Type B pancreatic cell (in vitro differentiated cells): ENCODE measurements around the gene PTPRC. TPM values are rescaled to one million over a fixed set of nuclear protein-coding genes. Genes with fewer than 3 reads are reported as not detected.

Source experiments
- DNase-seq: peaks from one replicate; pipeline ENCODE4 v3.0.0; 2021; ENCODE audit warnings: mixed read lengths; ENCODE audit not compliant: unreplicated experiment; ENCODE audit errors: extremely low spot score
- H3K27ac Mint-ChIP-seq: 2 replicates; pipeline ENCODE4 v1.8.0; 2021; ENCODE audit warnings: mild to moderate bottlenecking, mixed read lengths
- H3K27me3 Mint-ChIP-seq: 2 replicates; pipeline ENCODE4 v1.8.0; 2021; ENCODE audit warnings: mixed read lengths
- H3K36me3 Mint-ChIP-seq: 2 replicates; pipeline ENCODE4 v1.8.0; 2021; ENCODE audit warnings: mixed read lengths
- H3K4me1 Mint-ChIP-seq: one replicate; pipeline ENCODE4 v1.8.0; 2021; ENCODE audit warnings: mixed read lengths; ENCODE audit not compliant: unreplicated experiment
- H3K4me3 Mint-ChIP-seq: 2 replicates; pipeline ENCODE4 v1.8.0; 2021; ENCODE audit warnings: mild to moderate bottlenecking, mixed read lengths
- H3K9me3 Mint-ChIP-seq: 2 replicates; pipeline ENCODE4 v1.8.0; 2021; ENCODE audit warnings: mixed read lengths
- total RNA-seq: library from RNA; stranded (reverse); gene quantifications from 2 replicates; pipeline ENCODE4 v1.2.1, GENCODE V29; 2021; ENCODE audit warnings: low replicate concordance
- TF ChIP-seq, protein P1 (sequence below): fragments of 200-600 bp; sonication (generic); conservative IDR thresholded peaks from 2 replicates; pipeline ENCODE4 v1.5.0; 2021; ENCODE audit warnings: antibody characterized with exemption, mild to moderate bottlenecking

PTPRC gene
- total RNA-seq, 1 donor from 2014 or later = not detected

DNA sequence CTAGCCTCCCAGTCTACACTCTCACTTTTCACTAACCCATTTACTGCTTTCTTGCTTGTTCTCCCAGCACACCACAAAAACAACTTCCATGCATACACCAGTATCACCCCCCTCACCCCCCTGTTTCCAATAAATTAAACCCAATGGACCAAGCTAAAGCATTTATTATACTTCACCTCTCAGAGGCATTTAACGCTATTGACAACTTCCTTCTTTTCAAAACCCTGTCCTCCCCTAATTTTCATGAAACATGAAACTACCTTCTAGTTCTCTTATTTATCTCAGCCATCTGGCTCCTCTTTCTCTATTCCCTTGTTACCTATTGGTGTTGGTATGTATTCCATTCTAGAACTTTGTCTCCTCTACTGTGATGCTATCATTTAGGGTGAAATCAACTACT, 32.3 kb downstream of the PTPRC start:
- H3K4me1 Mint-ChIP-seq = peaks cover 2% of the 10 kb centered on the region
- H3K4me3 Mint-ChIP-seq = no peak overlapping the region
- no peak overlapping the region for H3K27ac Mint-ChIP-seq
- H3K9me3 Mint-ChIP-seq = no peaks in the 10 kb centered on the region
- DNase-seq = no peak
- TF ChIP-seq, protein P1, sequence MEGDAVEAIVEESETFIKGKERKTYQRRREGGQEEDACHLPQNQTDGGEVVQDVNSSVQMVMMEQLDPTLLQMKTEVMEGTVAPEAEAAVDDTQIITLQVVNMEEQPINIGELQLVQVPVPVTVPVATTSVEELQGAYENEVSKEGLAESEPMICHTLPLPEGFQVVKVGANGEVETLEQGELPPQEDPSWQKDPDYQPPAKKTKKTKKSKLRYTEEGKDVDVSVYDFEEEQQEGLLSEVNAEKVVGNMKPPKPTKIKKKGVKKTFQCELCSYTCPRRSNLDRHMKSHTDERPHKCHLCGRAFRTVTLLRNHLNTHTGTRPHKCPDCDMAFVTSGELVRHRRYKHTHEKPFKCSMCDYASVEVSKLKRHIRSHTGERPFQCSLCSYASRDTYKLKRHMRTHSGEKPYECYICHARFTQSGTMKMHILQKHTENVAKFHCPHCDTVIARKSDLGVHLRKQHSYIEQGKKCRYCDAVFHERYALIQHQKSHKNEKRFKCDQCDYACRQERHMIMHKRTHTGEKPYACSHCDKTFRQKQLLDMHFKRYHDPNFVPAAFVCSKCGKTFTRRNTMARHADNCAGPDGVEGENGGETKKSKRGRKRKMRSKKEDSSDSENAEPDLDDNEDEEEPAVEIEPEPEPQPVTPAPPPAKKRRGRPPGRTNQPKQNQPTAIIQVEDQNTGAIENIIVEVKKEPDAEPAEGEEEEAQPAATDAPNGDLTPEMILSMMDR = no peak
- H3K27me3 Mint-ChIP-seq = no peaks in the 10 kb centered on the region
- no peaks in the 10 kb centered on the region for H3K36me3 Mint-ChIP-seq

DNA sequence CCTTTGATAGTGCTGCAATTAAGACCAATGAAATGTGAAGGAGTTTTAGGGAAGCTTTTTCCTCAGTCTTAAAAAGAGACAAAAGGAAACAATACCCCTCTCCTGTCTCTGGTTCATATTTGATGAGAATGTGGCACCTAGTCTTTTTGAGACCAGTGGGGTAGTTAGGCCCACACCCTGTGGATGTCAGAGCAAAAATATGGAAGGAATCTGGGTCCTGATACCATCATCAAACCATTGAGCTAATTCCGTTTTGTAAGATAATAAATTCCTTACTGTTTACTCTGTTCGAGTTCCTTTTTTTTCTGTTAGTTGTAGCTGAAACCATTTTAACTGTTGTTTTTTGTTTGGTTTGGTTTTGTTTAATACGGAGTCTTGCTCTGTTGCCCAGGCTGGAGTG, 33.3 kb downstream of the PTPRC start:
- TF ChIP-seq, protein P1 = no peak
- Mint-ChIP-seq H3K9me3 (no peaks in the 10 kb centered on the region), H3K27ac (no peak overlapping the region), H3K4me3 (no peak overlapping the region), H3K36me3 (no peaks in the 10 kb centered on the region), H3K4me1 (peaks cover 8% of the 10 kb centered on the region), H3K27me3 (no peaks in the 10 kb centered on the region)
- DNase-seq = no peak

DNA sequence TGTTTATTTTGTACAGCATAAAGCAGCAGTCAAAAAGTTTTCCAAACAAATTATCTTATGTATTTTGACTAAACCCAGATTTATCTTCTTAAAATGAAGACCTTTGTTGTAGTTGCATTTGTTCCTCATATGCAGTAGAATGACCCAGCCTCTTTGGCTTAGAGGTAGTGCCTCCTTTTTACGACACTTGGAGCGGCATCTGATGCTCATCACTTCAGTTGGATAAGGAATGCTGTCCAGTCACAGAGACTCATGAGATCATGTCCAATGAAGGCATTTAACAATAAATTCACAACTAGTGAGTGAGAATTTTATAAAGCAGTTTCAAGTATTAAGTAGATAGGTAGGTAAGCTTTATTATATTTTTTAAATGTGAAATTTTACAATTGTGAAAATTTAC, 35.2 kb downstream of the PTPRC start:
- Mint-ChIP-seq H3K9me3 (no peaks in the 10 kb centered on the region), H3K27ac (no peak overlapping the region), H3K4me1 (peaks cover 9% of the 10 kb centered on the region), H3K36me3 (no peaks in the 10 kb centered on the region), H3K4me3 (no peak overlapping the region), H3K27me3 (no peaks in the 10 kb centered on the region)
- TF ChIP-seq, protein P1 = no peak
- DNase-seq = no peak

DNA sequence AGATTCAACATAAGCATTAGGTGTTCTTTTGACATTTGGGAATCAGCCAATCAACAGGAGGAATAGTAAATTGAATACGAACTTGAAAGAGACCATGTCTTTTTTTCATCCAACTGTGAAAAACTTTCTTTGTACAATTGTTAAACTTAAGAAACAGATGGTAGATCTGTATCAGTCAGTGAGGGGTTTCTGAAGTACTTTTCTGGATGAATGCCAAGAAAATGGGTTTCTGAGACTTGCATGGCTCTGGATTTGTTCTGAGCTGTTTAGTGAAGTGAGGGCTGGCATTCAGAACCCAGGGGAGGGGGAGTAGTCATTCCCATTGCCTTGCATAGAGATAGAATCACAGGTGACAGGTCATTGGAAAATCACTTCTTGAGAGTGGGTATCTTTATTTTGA, 37.4 kb downstream of the PTPRC start:
- Mint-ChIP-seq H3K27me3 (no peaks in the 10 kb centered on the region), H3K27ac (no peak overlapping the region), H3K9me3 (no peaks in the 10 kb centered on the region), H3K4me3 (no peak overlapping the region), H3K36me3 (no peaks in the 10 kb centered on the region), H3K4me1 (peaks cover 9% of the 10 kb centered on the region)
- DNase-seq = no peak
- TF ChIP-seq, protein P1 = no peak

DNA sequence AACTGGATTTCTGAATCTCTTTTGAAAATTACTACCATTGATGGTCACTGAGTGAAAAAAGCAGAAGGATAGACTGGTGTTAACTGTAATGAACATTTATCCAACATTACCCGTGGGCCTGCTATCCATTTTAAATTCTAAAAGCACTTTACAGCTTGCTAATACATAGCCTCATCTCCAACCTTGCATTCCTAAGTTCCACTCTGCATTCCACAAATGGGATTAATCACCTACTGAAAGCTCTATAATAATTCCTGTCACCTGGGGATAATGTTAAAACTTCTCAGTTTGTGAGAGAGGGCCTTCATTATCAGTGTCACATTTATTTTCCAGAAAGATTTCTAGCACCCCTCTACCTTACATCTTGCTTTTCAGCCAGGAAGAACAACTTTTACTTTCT, 38.2 kb downstream of the PTPRC start:
- Mint-ChIP-seq H3K27ac (no peak overlapping the region), H3K4me3 (no peak overlapping the region), H3K9me3 (no peaks in the 10 kb centered on the region), H3K36me3 (no peaks in the 10 kb centered on the region), H3K4me1 (peaks cover 13% of the 10 kb centered on the region), H3K27me3 (no peaks in the 10 kb centered on the region)
- TF ChIP-seq, protein P1 = no peak
- DNase-seq = no peak

DNA sequence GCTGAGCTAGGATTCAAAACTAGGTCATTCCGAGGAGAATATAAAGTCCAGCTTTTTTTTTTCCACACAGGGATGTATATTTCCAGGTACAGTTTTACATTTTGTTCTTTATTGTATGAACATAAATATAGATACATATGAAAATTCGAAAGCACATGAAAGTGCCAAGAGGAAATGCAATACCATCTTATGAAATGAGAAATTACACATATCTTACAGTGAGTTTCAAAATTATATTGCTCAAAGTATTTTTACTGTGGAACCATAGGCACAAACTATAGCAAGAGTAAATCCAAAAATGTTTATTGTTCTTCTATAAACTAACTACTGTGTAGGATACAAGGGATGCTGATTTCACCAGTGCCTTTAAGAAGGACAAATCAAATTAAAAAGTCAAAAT, 39.0 kb downstream of the PTPRC start:
- Mint-ChIP-seq H3K4me3 (no peak overlapping the region), H3K27ac (no peak overlapping the region), H3K36me3 (no peaks in the 10 kb centered on the region), H3K9me3 (no peaks in the 10 kb centered on the region), H3K4me1 (peaks cover 14% of the 10 kb centered on the region), H3K27me3 (no peaks in the 10 kb centered on the region)
- TF ChIP-seq, protein P1 = no peak
- no peak for DNase-seq
